ENCODE results near the gene TPST2.
A peak's percentile ranks its signal among the peaks of the same experiment; 100 is the strongest.
"Not testable (repeated sequence)": the region's sequence is repeated elsewhere in the genome, so short reads cannot be mapped to it uniquely, and the experiment has no call there.

The TPST2 gene

DNA sequence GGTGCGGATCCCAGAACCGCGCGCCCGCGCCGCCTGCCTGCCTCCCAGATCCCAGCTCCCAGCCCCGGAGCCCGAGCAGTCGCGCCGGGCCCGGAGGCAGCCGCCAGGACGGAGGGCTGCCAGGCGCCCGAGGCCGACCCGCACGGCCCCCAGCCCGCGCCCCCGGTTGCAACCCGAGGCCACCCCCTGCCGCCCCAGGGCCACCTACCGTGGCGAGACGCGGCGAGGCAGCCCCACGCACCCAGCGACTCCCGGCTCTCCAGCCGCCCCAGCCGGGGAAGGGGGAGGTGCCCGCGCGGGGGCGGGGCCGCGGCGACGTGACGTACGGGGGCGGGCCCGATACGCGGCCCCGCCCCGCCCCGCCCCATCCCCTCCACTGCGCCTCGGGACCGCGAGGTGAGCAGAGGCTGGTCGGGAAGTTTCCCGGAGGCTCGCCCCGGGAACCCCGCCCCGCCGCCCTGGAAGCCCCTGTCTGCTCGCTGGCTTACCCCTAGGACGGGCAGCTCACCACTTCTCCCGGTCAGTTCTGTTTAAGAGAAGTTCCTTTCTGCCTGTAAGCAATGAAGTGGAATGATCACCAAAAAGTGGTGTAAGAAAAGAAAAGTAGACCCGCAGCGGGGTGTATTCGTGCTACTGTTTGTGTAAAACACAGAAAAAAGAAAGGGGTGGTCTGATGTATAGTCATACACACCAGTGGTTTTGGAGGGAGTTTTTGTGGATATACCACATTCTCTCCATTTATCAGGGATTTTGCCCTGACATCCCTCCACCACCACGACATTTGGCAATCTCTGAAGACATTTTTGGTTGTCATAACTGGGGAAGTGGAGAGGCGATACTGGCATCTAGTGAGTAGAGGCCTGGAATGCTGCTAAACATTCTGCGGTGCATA, at the start of gene TPST2:
Gene TPST2 (minus strand): TSS at position 288 of the 892 bp plus-strand sequence. CDS start 48,502 bp downstream, outside the sequence.
- peak; percentile 80 for DNase-seq (ENCODE audit: low spot score)

DNA sequence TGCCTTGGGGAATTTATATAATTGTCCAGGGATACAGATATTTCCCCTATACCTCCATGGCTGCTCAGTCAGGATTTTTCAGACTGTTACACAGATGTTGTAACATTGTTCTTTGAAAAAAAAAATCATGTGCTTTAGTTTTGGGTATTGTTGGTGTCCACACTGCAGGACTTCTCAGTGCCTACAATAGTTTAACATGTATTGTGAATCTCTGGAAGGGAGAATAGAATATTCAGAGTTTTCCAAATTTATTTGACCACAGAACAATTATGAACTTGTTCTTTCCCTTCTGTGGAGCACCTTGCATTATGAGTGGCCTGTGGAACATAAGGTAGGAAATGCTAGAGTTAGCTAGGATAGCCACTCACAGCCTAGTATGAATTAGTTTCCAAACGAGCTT, 46.4 kb upstream of the TPST2 start:
- no peak for DNase-seq (ENCODE audit: low spot score)

DNA sequence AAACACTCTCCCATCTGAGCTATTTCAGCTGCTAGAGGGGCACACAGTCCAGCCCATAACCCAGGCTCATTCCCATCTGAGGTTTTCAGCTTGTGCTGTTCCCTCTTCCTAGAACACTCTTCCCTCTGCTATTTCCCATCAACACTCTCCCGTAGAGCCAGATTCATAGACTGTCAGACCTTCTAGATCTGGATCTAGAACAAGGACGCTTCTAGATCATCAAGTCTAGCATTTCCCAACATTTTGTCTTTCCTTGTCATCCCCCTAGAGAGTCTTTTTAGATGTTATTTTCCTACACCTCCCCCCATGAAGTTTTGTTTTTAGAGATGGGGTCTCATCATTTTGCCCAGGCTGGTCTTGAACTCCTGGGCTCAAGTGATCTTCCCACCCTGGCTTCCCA, 45.2 kb upstream of the TPST2 start:
- DNase-seq (ENCODE audit: low spot score): no peak

DNA sequence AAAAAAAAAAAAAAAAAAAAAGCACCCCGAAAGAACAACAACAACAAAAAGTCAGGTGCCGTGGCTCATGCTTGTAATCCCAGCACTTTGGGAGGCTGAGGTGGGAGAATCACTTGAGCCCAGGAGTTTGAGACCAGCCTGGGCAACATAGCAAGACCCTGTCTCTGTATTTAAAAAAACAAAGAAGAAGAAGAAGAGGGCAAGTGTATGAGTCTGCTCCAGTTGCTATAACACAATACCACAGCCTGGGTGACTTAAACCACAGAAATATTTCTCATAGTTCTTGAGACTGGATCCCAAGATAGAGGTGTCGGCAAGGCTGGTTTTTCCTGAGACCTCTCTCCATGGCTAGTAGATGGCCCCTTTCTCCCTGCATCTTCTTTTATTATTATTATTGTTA, 44.3 kb upstream of the TPST2 start:
- DNase-seq (ENCODE audit: low spot score): no peak

DNA sequence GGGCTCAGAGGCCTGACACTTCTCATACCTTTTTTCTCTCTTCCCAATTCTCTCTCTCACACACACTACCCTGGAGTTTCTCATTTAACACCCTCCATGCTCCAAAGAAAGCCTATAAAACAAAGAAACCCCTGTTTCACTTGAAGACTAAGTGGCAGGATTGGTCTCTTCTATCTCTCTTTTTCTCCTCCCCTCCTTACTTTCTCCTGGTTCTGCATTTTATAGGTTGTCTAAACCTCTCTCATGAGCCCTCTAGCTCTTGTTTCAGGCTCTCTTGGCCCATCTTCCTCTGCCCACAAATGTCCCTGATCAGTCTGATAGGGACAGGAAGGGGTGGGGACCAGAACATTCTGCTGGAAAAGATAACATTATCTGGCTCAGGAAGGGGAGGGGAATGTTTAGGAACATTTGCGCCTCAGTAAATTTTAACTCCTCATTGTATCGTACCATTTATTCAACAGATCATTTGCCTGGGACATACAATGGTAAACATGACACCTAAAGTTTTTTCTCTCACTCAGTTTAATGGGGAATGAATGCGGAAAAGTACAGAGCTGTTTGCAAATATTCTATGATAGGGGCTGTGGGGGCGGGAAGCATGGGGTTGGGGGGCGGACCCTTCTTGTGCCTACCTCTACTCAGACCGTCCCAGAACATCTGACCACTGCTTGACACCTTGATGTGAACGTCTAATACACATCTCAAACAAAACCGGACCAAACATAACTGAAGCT, 42.7 kb upstream of the TPST2 start:
- DNase-seq (ENCODE audit: low spot score): no peak

DNA sequence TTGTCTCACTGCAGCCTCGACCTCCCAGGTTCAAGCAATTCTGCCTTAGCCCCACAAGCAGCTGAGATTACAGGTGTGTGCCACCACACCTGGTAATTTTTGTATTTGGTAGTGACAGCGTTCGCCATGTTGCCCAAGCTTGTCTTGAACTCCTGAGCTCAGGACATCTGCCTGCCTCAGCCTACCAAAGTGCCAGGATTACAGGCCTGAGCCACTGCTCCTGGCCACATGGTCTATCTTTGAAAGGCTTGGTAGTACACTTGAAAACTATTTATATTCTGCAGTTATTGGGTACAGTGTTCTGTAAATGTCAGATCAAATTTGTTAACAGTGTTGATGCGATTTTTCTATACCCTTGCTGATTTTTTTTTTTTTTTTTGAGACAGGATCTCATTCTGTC, 41.4 kb upstream of the TPST2 start:
- no peak for DNase-seq (ENCODE audit: low spot score)

DNA sequence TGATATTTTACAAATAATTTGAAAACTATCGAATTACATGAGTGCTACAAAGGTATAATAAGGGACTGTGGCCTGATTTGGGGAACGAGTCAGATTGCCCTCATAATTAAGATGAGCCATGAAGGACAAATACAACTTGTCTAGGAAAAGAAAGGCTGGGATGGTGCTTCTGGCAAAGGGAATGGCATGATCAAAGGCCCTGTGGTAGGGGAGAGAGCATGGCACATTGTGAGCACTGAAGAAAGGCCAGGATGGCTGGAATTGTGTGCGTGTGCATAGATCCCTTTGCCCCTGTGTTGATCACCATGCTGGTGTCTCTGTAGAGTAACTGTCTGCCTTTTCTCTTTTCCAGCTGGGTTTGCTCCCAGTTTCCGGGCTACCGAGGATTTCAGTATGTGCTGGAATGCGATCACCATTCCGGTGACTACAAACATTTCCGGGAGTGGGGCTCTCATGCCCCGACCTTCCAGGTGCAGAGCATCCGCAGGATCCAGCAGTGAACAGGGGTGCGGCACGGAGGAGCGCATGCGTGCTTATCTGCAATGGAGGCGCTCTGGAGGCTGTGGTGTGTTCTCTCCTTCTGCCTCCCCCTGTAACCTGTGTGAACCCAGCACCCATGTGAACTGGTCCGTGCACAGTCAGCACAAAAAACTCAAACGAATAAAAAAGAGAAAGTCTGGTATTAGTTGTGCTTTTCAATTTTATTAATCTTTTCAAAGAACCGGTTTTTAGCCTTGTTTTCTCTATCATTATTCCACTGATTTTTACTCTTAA, 40.2 kb upstream of the TPST2 start:
- DNase-seq (ENCODE audit: low spot score): no peak

DNA sequence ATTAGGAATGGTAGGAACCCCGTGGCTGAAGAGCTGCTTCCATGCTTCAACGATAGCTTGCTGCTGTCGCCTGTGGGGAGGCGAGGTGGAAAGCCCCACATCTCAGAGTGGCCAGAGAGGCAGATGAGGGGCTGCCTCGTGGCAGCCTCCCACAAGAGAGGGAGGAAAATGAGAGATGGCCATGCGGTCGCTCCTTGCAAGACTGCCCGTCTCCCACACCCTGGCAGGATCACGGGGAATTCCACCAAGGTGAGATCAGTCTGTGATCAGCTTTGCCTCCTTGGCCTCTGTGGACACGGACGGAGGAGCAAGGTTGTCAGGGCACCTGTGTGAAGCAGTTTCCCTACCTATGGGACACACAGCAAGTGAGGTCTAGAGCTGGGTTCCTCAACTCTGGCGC, 34.9 kb upstream of the TPST2 start:
- peak; percentile 32 for DNase-seq (ENCODE audit: low spot score)

DNA sequence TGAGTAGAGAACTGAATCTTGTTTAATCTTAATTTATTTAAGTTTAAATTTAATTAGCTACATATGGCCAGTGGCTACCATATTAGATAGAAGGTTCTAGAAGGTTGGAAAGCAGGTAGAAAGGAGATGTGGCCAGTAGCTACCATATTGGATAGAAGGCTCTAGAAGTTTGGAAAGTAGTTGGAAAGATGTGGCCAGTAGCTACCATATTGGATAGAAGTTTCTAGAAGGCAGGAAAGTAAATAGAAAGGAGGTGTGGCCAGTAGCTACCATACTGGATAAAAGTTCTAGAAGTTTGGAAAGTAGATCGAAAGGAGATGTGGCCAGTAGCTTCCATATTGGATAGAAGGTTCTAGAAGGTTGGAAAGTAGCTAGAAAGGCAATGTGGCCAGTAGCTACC, 34.1 kb upstream of the TPST2 start:
- no peak for DNase-seq (ENCODE audit: low spot score)

DNA sequence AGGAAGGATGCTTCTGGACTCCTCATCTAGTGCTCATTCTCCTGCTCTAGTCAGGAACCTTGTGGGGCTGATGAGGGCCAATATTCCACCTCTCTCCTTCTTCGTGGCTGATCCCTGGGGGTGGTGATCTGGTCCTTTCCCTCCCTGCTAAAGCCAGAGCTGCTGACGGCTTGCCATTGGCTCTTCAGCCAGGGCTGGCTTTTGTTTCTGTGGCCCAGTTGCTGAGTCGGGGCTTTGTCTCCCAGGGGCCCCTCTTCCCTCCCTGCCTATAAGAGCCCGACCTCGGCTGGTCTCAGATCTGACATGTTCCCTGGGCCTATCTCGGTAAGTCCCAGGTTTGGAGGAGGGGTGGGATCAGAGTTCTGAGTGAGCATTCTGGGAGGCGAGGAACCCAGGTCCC, 31.7 kb upstream of the TPST2 start, which contains the start of gene CRYBA4:
Gene CRYBA4 (plus strand): TSS at position 301 of the 400 bp plus-strand sequence. CDS start 634 bp downstream, outside the sequence.
- no peak for DNase-seq (ENCODE audit: low spot score)

DNA sequence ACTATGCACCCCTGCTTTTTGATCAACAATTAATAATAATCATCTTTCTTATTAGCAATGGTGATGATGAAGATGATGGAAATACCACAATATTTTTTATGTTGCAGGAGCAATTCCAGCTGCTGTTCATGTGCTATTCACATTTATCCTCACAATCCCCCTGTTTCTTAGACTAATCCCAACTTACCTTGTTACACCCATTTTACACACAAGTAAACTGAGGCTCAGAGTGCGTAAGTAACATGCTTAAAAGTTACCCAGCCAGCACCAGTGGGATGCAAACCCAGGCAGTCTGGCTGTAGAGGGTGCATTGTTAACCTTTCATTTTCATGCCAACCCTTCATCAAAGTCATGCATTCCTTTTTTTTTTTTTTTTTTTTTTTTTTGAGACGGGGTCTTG, 30.3 kb upstream of the TPST2 start:
- DNase-seq (ENCODE audit: low spot score): no peak

DNA sequence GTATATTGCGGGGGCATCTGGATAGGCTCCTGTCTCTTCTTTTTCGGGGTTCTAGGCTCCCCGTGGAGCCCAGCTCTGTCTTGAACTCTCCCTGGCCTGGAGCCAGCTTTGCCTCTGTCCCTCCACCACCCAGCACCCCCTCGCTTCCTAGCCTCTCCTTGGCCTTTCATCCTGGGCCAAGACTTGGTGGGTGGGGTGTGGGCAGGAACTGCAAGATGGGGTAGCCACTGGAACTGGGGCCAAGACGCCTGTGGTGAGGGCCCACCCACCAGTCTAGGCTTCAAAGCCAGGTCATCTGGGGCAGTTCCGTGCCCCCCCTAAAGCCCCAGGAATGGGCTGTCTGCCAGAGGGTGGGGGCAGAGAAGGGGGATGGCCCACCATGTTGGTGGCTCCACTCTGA, 29.6 kb upstream of the TPST2 start:
- no peak for DNase-seq (ENCODE audit: low spot score)

DNA sequence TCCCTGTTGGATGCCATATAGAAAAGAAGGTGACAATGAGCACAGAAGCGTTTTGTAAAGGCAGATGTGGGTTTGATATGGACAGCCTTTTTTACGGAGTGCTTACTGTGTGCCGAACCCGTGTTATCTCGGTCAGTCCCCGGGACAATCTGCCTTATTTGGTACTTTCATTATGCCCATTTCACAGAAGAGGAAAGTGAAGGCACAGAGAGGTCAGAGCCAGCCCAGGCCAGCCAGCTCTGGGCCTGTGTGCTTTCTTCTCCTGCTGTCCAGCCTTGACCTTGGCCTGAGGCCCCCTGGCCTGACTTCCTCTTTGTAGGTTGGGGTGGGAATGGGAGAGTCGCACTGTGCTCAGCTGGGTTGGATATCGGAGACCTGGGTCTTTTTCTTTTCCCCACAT, 28.5 kb upstream of the TPST2 start:
- no peak for DNase-seq (ENCODE audit: low spot score)

DNA sequence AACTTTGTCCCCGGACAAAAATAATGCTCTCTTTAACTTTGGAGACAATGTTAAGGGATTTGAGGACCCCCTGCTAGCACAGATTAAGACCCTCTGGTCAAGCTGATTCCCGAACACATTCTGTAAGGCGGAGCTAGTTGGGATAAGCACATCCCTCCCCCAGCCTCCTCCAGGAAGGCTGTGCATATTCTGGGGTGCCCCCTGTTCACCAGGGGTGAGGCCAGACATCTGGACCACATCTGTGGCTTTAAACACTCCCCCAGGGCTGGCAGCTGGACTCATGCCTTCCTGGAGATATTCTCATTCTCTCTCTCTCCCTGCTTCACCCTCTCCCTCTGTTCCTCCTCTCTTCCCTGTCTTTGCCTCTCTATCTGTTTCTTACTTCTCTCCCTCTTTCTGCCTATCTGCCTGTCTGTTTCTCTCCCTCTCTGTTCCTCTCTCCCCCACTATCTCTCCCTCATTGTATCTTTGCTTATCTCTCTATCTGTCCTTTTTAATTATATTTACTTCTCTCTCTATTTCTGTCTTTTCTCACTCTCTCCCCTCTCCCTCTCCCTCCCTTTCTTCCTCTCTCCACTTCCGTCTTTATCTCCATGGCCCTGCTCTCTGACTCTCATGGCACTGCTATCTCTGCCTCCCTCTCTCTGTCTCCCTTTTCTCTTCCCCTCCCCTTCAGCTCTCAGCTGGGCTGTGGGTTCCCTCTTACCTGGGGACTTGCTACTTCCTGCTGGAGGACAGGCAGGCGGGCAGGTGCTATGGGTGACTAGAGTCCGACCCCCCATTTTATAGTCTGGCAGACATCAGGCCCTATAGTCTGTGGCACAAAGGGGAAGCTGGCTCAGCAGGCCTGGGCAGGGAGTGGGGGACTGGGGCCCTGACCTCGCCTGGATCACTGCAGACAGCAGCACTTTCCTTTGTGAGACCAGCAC, 27.6 kb upstream of the TPST2 start, which contains the start of gene CRYBB1:
Gene CRYBB1 (minus strand): TSS at position 757 of the 929 bp plus-strand sequence. CDS start 1,708 bp downstream, outside the sequence.
- DNase-seq (ENCODE audit: low spot score): no peak

DNA sequence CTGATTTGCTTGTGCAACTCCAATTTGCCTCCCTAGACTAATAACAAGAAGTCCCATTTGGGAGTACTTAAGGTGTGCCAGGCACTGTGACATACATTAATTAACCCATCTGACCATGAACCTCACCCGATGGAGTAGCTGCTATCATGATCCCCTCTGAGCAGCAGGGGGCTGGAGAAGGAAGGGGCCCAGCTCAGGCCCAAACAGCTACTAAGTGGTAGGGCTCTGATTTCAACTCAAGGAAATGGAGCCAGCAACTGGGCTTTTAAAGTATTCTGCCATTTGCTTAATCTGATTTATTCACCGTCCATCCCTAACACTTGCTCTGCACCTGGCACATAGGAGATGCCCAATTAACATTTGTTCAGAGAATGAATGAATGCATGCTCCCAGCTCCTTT, 26.7 kb upstream of the TPST2 start:
- no peak for DNase-seq (ENCODE audit: low spot score)

DNA sequence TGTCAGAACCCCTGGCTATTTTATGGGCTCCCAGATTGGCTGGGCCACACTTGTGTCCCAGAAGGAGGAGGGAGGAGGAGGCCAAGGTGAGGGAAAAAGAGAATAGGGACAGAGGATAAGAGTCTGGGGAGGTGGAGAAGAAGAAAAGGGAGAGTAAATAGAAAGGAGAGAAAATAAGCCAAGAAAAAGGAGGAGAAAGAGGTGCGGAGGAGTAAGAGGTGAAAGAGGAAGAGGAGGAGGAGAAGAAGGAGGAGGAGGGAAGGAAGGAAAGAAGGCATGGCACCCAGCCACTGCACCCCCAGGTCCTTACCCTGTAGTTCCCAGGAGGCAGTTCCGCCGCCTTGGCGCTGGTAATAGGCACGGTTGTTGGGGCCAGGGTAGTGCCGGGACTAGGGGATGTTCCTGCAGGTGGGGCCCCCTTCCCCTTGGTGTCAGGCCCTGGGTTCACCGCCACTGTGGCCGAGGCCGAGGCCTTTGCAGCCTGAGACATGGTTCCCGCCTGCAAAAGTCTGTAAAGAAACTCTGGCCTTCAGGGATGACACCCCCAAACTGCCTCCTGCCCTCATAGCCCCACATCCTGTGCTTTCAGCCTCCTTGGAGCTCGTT, 26.0 kb upstream of the TPST2 start:
- DNase-seq (ENCODE audit: low spot score): no peak

DNA sequence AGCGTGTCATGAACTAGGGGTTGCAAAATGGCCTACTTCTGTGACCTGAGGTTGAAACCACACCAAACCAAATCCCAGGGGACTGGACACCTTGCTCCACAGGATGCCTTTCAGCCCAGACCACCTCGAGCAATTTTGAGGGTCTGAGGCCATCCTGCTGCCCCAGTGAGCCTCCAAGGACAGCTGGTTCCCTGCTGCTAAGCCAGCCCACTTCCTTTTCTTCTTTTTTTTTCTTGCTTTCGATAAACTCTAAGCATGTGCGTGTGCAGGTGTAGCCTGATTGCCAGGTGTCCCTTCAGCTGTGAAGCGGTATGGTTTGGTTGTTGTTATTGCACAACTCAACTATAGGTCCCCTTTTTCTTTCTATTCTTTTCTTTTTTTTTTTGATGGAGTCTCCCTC, 25.2 kb upstream of the TPST2 start:
- DNase-seq (ENCODE audit: low spot score): no peak

DNA sequence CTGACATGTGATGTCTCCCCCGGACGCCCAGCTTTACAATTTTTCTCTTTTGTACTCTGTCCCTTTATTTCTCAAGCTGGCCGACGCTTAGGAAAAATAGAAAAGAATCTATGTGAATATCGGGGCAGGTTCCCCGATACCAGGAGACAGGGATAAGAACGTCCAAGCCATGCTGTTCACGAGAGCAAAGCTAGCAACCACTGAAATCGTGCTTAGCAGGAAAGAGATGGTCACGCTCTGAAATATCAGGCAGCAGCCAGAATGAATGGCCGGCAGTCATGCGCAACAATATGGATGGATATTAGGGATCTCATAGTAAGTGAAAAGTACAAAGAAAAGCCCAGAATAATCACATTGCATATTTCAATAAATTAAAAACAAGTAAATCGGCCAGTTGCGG, 24.4 kb upstream of the TPST2 start:
- no peak for DNase-seq (ENCODE audit: low spot score)

DNA sequence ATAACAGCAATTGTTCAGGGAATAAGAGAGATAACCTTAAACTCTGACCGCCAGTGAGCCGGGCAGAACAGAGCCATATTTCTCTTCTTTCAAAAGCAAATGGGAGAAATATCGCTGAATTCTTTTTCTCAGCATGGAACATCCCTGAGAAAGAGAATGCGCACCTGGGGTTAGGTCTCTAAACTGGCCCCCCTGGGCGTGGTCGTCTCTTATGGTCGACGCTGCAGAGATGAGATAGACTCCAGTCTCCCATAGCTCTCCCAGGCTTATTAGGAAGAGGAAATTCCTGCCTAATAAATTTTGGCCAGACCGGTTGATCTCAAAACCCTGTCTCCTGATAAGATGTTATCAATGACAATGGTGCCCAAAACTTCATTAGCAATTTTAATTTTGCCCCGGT, 23.8 kb upstream of the TPST2 start:
- not testable (repeated sequence) for DNase-seq (ENCODE audit: low spot score)

DNA sequence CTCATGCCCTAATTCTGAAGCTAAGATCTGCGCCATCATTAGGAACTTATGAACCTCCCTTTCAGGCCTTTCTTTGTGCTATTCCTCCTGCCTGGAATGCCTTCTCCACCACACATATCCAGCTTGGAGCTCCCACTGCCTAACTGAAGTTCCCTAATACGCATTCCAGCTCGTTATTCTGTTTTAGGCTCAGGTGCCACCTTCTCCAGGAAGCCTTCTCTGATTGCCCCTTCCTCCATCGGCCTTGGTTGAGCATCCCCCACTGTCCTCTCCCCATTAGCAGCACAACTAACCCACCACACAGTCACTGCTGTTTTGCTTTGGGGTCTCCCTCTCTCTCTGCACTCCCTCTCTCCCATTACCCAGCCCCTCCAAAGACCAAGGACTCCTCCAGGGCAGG, 22.7 kb upstream of the TPST2 start:
- no peak for DNase-seq (ENCODE audit: low spot score)

DNA sequence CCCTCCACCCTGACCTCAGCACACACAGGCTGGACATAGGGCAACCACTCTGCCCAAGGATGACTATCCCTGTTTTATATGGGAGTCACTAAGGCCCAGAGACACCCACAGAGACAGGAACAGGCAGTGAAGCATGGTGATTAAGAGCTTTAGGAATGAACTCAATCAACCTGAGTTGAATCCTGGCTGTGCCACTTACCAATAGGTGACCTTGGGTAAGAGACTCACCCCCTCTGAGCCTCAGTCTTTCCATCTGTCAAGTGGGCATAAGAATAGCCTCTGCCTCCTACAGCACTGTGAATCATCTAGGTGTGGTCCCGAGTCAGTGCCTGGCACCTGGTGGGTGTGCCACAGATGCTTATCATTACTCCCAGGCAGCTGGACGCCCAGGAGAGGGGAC, 21.1 kb upstream of the TPST2 start:
- no peak for DNase-seq (ENCODE audit: low spot score)
